Stimulated activated CD4-positive, alpha-beta T cell treated with anti-CD3 and anti-CD28 coated beads, Interleukin-15, amount 100 ng/mL, for 1 hour (primary cell): ENCODE data around the gene UCK2.

Experiments used
- DNase-seq, 2 donors: peaks; one replicate each; pipeline ENCODE4 v3.0.0-alpha.2; 2020; ENCODE audit warnings: low read depth in 1 of 2, low spot score in 1 of 2

Gene UCK2

DNA sequence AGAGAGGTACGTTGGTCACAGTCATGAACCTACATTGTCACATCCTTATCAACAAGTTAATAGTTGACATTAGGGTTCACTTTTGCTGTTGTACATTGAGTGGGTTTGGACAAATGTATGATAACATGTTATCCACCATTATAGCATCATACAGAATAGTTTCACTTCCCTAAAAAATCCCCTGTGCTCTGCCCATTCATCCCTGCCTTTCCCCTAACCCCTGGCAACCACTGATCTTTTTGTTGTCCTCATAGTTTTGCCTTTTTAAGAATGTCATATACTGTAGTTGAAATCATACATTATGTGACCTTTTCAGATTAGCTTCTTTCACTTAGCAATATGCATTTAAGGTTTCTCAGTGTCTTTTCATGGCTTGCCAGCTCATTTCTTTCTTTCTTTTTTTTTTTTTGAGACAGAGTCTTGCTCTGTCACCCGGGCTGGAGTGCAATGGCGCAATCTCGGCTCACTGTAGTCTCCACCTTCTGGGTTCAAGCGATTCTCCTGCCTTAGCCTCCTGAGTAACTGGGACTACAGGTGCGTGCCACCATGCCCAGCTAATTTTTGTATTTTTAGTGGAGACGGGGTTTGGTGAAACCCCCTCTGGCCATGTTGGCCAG is 50.6 kb downstream of the UCK2 start:
- no peak for DNase-seq

DNA sequence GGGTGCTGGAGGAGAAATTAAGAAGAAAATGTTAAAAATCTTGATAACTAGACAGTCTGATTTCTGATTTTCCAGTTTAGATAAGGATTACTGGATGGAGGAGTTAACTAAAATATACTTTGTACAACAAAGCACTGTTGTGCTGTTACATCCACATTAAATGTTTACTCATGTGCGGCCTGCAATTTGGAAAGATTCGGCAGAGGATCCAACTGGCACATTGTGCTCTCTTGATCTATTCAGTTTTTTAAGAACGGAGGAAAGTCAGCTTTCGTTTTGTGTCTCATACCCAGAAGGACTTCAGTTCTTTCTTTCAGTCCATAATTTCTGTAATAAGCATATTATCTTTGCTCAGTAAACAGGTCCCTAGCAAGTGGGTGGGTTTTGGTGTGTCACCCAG is 52.5 kb downstream of the UCK2 start:
- DNase-seq, result no peak

- DNase-seq, result no peak
These were observed 53.6 kb downstream of the UCK2 start for GRCh38 chr1:165880993-165881392.

- DNase-seq, result no peak
These were observed 54.9 kb downstream of the UCK2 start for GRCh38 chr1:165882168-165882837.

DNA sequence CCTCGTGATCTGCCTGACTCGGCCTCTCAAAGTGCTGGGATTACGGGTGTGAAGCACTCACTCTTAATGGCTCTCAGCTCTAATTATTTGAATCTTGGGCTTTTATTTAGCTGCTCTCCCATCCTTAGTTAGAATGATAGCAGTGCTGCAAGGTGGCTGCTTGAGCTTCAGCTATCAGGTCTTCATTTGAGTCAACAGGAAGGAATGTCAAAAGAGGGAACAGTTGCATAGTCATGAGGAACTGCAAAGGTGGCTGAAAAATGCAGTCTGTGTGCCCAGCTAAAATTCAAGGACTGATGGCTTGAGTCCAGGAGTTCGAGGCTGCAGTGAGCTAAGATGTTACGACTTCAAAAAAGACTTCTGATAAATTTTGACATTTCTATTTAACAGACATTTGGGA is 55.6 kb downstream of the UCK2 start:
- no peak for DNase-seq

DNA sequence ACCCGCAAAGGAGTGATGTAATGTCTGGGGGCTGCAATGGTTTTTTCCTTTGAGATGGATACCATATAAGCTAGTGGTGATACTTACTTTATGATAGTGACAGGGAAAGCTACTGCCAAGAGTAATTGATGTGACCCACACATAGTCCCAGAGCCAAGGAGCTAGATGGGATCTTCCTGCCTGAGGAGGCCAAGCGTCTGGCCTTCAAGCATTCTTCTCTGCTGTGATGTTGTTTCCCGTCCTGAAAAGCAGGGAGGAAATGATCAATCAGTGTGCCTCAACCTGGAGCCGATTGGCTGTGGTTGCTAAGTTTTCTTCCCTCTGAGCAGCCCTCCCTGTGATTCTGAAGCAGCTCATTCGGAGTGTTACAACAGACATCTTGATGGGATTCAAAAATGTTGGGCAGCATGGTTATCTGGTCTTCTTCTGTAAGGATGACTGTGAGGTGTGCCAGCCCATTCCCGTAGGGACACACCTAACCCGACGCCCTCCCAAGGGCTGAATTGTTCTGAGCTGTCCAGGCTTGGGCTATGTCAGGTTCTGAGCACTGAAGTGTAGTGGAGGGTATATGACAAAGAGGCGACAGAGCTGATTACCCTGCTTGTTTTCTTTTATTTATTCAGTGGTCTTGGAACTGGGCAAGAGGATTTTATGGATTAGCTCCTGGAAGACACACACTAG is 56.7 kb downstream of the UCK2 start:
- DNase-seq, result no peak

GRCh38 chr1:165884690-165885304 is 57.4 kb downstream of the UCK2 start:
- no peak for DNase-seq

- DNase-seq, result no peak
These were observed 57.9 kb downstream of the UCK2 start for GRCh38 chr1:165885305-165885694.

GRCh38 chr1:165886193-165886592 is 58.8 kb downstream of the UCK2 start:
- no peak for DNase-seq

- no peak for DNase-seq
These were observed 59.6 kb downstream of the UCK2 start for GRCh38 chr1:165886983-165887382.

GRCh38 chr1:165887877-165888551 is 60.6 kb downstream of the UCK2 start:
- no peak for DNase-seq

DNA sequence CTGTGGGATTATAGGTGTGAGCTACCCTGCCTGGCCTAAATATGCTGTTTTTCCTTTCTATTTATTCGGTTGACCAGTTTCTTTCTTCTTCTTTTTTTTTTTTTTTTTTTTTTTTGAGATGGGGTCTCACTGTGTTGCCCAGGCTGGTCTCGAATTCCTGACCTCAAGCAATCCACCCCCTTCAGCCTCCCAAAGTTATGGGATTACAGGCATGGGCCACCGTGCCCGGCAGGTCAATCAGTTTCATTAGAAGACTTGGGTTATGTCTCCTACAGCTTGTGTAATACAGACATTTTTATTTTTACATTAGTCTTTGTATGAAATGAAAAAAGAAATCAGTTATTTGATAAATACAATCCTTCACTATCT is 61.1 kb downstream of the UCK2 start:
- no peak for DNase-seq

- no peak for DNase-seq
These were observed 63.3 kb downstream of the UCK2 start for GRCh38 chr1:165890684-165891083.

DNA sequence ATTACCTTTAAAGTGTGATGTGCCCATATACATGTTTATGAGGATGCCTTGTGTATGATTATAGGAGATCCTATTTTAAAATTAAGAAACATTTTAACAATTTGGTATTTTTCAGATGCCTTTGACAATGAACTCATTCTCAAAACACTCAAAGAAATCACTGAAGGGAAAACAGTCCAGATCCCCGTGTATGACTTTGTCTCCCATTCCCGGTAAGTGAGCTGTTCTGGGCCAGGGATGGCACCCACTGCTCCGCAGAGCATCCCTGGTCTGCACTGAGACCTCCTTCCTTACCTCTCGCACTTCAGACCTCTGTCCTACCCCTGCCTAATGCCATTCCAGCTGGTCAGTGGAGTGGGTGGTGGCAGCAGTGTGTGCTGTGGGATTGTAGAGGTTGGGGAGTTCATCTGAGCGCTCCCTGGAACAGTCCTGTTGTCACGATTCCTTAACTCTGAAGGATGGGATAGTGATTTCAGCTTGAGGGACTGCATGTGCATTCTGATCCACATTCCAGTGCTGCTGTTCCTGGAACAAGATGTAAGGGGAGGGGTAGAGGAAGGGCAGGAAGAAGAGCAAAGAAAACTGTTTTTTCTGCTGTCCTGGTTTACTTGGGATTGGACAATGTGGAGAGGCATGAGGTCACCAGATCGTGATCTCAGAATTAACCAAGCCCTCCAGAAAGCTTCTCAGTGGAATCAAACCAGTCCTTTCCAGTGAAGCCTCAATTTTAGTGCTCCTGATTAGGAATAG is 63.9 kb downstream of the UCK2 start:
- no peak for DNase-seq

DNA sequence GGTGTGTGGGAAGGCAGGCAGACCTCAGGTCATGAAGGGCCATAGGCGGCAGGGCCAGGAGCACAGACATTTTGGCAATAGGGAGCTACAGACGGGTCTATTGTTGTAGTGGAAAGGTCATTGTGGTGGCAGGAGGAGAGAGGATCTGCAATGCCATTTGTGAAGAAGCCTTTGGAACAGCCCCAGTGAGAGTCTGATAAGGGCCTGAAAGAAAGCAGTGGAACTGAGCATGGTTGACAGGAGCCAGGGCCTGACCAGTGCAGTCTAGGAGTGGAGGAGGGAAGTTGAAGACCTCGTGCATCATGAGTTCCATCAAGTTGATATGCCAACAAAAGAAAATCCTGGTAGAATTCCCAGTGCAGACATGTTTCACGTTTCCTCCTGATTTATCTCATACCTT is 65.5 kb downstream of the UCK2 start:
- DNase-seq, result no peak

- DNase-seq, result no peak
These were observed 66.1 kb downstream of the UCK2 start for GRCh38 chr1:165893507-165893906.

- DNase-seq, result no peak
These were observed 67.2 kb downstream of the UCK2 start for GRCh38 chr1:165894591-165894990.

GRCh38 chr1:165895451-165895871 is 68.0 kb downstream of the UCK2 start:
- no peak for DNase-seq

- no peak for DNase-seq
These were observed 68.9 kb downstream of the UCK2 start for GRCh38 chr1:165896277-165896676.

DNA sequence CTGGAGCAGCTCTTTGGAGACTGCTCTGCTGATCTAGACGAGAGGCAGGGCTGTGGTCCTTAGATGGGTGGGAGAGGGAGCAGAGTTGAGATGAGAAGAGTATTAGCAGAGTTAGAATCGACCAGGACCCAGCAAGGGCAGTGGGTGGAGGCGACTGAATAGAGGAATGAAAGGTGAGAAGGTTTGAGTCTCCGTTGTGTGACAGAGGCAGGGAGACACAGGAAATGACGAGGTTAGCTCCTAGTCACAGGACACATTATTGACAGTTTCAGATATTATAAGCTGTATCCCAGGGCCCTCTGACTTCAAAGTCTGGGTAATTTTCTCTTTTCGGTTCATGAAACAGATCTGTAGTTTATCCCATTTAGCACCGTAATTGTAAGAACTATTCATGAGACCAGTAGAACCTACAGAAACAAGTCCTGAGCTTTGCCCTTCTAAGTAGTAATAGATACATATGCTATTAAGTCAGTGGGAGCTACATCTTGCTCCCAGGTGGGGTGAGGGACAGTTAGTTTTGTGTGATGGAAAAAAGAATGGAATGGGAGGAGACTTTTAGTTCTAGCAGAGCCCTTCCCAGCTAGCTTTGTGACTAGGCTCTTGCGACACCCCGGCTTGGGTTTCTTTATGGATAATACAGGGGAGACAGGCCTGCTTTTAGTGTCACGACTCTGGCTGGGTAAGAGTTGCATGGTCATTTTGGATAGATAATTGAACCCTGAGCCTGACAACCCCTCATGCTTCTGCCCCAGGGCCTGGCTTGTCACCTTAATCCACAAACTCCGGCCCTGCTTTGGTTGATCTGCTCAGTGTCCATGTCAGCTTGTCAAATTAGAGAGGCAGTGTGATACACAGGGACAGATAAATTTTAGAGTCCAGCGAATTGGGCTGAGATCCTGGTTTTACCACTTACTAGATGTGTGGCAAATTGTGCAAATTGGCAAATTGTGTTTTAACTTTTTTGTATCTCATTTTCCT is 70.2 kb downstream of the UCK2 start:
- DNase-seq, result no peak
